NCI-H82 treated with DMSO at 0.1 percent for 48 hours (cell line): ENCODE data around the gene ZNF488.

ENCODE experiments used
- DNase-seq: peaks from one replicate; lab custom pipeline; 2025; ENCODE audit not compliant: unreplicated experiment; lab: John Stamatoyannopoulos, UW

The ZNF488 gene

GRCh38 chr10:47367646-47368045 lies 16.4 kb downstream of the ZNF488 start:
- no peak for DNase-seq

GRCh38 chr10:47366731-47367460 lies 17.2 kb downstream of the ZNF488 start:
- DNase-seq, result no peak

- no peak for DNase-seq
Measured at GRCh38 chr10:47366181-47366631, 17.9 kb downstream of the ZNF488 start.

GRCh38 chr10:47365431-47366180 lies 18.5 kb downstream of the ZNF488 start:
- DNase-seq, result no peak

GRCh38 chr10:47364911-47365310 lies 19.2 kb downstream of the ZNF488 start:
- DNase-seq, result no peak

- DNase-seq, result no peak
Measured at GRCh38 chr10:47364366-47364765, 19.7 kb downstream of the ZNF488 start.

GRCh38 chr10:47363781-47364180 lies 20.3 kb downstream of the ZNF488 start:
- DNase-seq, result no peak

GRCh38 chr10:47362199-47362598 lies 21.9 kb downstream of the ZNF488 start:
- DNase-seq, result no peak

- DNase-seq, result no peak
Measured at GRCh38 chr10:47361293-47361692, 22.8 kb downstream of the ZNF488 start.

GRCh38 chr10:47360419-47361040 lies 23.6 kb downstream of the ZNF488 start:
- DNase-seq, result peak; percentile 55

- DNase-seq, result no peak
Measured at GRCh38 chr10:47359626-47360418, 24.3 kb downstream of the ZNF488 start.

- no peak for DNase-seq
Measured at GRCh38 chr10:47359101-47359500, 25.0 kb downstream of the ZNF488 start.

- DNase-seq, result no peak
Measured at GRCh38 chr10:47358457-47358856, 25.6 kb downstream of the ZNF488 start.

- DNase-seq, result no peak
Measured at GRCh38 chr10:47357911-47358310, 26.2 kb downstream of the ZNF488 start.

GRCh38 chr10:47357131-47357582 lies 26.9 kb downstream of the ZNF488 start:
- no peak for DNase-seq

- no peak for DNase-seq
Measured at GRCh38 chr10:47356708-47357107, 27.4 kb downstream of the ZNF488 start.

- DNase-seq, result no peak
Measured at GRCh38 chr10:47354900-47355299, 29.2 kb downstream of the ZNF488 start.

GRCh38 chr10:47354165-47354564 lies 29.9 kb downstream of the ZNF488 start:
- DNase-seq, result no peak

- no peak for DNase-seq
Measured at GRCh38 chr10:47353351-47353750, 30.7 kb downstream of the ZNF488 start.

- DNase-seq, result no peak
Measured at GRCh38 chr10:47351899-47352815, 31.9 kb downstream of the ZNF488 start.
